T-helper 2 cell treated with Interferon-gamma antibody and Interleukin-4, amounts not matched to agents 5 μg/mL and 100 μg/mL, for 36 hours (primary cell): ENCODE measurements around the gene KANSL3.
A peak's percentile ranks its signal among the peaks of the same experiment; 100 is the strongest.
"Not testable (repeated sequence)": the region's sequence is repeated elsewhere in the genome, so short reads cannot be mapped to it uniquely, and the experiment has no call there.

Experiments
- DNase-seq: peaks from one replicate; pipeline ENCODE4 v3.0.0; 2021; ENCODE audit warnings: low spot score
- H3K27ac Mint-ChIP-seq: one replicate; pipeline ENCODE4 v1.8.0; 2021; ENCODE audit warnings: mild to moderate bottlenecking, mixed read lengths
- H3K27me3 Mint-ChIP-seq: one replicate; pipeline ENCODE4 v1.8.0; 2021; ENCODE audit warnings: low read depth, mixed read lengths
- H3K36me3 Mint-ChIP-seq: one replicate; pipeline ENCODE4 v1.8.0; 2021; ENCODE audit warnings: low read depth, mixed read lengths
- H3K4me1 Mint-ChIP-seq: one replicate; pipeline ENCODE4 v1.8.0; 2021; ENCODE audit warnings: low read depth, mixed read lengths
- H3K4me3 Mint-ChIP-seq: one replicate; pipeline ENCODE4 v1.8.0; 2022; ENCODE audit warnings: mild to moderate bottlenecking, moderate library complexity, mixed read lengths
- H3K9me3 Mint-ChIP-seq: one replicate; pipeline ENCODE4 v1.8.0; 2021; ENCODE audit warnings: mixed read lengths

KANSL3 gene

DNA sequence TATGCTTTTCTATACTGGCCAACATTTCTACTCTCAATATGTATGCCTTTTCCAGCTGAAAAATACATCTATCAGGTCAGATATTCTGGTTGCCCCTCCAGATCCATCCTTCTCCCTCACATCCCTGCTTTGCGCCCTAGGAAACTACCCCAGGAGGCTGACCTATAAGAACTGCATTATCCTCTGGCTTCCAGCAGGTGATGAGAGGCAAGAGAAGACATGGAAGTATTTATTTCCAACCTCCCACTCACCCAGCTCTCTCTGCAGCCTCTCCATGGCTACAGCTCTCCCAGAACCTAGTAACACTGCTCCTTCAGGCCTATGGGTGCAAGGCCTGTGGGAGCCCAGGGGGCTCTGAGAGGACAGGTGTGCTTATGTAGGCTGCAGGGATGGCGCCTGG, 58.7 kb downstream of the KANSL3 start:
- Mint-ChIP-seq H3K27ac (no peak overlapping the region), H3K9me3 (no peaks in the 10 kb centered on the region), H3K4me1 (no peaks in the 10 kb centered on the region), H3K36me3 (peaks cover 3% of the 10 kb centered on the region), H3K4me3 (no peak overlapping the region), H3K27me3 (peaks cover 2% of the 10 kb centered on the region)
- DNase-seq: no peak

DNA sequence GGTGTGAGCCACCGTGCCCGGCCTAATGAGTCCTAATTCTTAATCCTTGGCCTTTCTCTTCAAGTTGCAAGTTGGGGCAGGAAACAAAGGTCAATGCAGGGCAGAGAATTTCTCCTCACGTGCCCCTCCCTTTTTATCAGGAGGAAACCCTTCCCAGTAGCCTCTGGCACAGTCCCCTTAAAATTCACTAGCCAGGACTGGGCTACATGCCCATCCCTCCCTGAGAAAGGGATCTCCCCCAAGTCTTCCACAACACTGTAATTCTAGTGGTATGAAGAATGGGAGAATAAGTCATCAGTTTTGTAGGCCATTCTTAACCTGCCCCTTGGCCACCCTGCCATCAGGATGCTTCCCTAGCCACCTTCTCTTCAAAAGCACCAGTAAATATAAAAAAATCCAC, 59.4 kb downstream of the KANSL3 start:
- Mint-ChIP-seq H3K4me3 (no peak overlapping the region), H3K9me3 (no peaks in the 10 kb centered on the region), H3K36me3 (no peaks in the 10 kb centered on the region), H3K27ac (no peak overlapping the region), H3K4me1 (no peaks in the 10 kb centered on the region), H3K27me3 (peaks cover 2% of the 10 kb centered on the region)
- no peak for DNase-seq

DNA sequence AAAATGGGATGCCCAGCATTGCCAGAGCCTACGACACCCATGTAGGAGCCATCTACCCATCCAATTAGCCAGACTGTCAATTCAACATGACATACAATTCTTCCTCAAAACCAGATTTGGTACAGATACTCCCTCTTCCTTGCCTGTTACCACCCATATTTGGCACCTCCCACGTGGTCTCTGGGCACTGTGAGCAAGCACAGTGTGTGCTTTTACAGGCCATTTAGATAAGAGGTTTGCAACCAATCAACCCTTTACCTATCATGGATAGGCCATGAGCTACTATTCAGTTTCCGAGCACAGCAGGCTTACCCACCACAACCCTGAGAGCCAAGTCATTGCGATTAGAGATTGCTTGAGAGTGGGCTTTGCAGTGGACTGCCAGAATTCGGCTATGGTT, 60.6 kb downstream of the KANSL3 start:
- Mint-ChIP-seq H3K9me3 (no peaks in the 10 kb centered on the region), H3K27ac (no peak overlapping the region), H3K36me3 (no peaks in the 10 kb centered on the region), H3K27me3 (peaks cover 2% of the 10 kb centered on the region), H3K4me3 (no peak overlapping the region), H3K4me1 (no peaks in the 10 kb centered on the region)
- DNase-seq: no peak

DNA sequence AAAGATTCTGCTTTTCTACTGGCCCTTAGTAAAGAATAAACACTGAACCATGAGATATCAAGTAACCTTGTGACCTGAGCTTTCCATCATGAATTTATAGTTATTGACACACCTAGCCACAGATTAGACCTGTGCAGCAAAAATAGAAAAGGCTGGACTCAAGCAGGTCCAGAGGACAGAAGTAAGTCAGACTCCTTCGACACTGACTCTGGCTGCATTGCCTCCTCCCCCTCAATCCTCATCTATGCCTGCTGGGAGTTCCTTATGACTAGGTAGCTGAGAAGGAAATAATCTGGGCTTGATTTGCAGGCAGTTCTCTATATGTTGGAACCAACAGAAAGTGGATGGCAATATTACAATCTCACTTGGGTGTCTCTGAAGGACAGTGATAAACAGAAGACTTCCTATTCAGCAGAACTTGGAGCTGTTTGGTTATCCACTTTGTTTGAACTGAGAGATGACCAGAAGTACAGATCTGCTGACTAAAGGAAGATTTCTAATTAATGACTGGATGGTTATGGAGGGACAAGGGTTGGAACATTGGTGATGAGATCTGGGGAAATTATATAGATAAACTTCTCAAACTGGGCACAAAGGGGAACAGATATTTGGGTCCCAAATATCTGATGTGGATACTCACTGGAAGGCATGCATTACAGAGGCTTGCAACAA, 62.2 kb downstream of the KANSL3 start:
- Mint-ChIP-seq H3K27ac (no peak overlapping the region), H3K36me3 (no peaks in the 10 kb centered on the region), H3K27me3 (peaks cover 2% of the 10 kb centered on the region), H3K4me3 (no peak overlapping the region), H3K4me1 (no peaks in the 10 kb centered on the region), H3K9me3 (no peaks in the 10 kb centered on the region)
- DNase-seq: no peak

DNA sequence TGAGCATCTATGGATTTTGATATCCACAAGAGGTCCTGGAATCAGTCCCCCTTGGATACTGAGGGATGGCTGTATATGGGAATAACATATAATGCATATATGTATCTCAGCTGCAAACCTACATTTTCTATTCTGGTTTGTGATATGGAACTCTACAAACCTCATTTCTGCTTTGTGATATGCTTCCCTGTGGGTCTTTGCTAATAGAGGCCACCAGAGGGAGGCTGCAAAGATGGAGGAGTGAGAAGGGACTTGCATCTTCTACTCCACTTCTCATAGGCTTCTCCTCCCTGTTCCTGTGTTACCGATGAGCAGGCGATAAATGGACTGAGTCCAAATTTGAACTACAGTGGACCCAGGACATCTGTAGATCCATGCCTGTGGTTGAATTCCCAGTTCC, 63.7 kb downstream of the KANSL3 start:
- H3K9me3 Mint-ChIP-seq: no peaks in the 10 kb centered on the region
- no peak overlapping the region for H3K4me3 Mint-ChIP-seq
- no peaks in the 10 kb centered on the region for H3K4me1 Mint-ChIP-seq
- H3K27me3 Mint-ChIP-seq: peaks cover 2% of the 10 kb centered on the region
- H3K36me3 Mint-ChIP-seq: no peaks in the 10 kb centered on the region
- no peak overlapping the region for H3K27ac Mint-ChIP-seq
- no peak for DNase-seq

DNA sequence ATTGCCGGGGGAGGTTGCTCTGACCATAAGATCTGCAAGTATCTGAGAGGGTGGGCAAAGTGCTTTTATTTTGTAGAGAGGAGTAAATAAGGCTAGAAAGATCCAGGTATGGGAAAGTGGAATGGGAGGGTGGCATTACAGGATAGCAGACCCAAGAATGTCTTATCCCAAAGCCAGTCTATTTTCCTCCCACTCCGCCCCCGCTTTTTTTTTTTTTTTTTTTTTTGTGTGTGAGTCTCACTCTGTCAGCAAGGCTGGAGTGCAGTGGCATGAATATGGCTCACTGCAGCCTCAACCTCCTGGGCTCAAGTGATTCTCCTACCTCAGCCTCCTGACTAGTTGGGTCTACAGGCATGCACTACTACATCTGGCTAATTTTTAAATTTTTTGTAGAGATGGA, 70.0 kb downstream of the KANSL3 start:
- Mint-ChIP-seq H3K27me3 (peaks cover 5% of the 10 kb centered on the region), H3K36me3 (no peaks in the 10 kb centered on the region), H3K9me3 (no peaks in the 10 kb centered on the region), H3K4me3 (no peak overlapping the region), H3K4me1 (no peaks in the 10 kb centered on the region), H3K27ac (no peak overlapping the region)
- DNase-seq: no peak

DNA sequence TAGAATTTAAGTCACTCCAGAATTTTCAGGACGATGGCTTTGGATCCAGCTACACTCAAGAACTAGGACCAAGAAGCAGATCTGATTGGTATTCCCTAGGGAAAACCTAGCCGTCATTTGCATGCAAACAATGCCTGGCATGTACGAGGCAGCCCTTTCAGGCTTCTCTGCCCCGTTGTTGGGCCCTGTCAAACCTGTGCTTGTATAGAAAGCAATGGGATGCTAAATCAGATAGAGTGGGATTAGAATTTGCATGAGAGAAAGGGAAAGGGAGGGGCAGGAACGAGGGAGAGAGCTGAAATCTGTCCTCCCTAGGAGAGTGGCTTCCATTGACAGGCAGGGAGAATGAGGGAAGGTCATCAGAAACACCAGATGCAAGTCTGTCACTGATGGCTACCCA, 73.0 kb downstream of the KANSL3 start:
- no peak for DNase-seq
- no peak overlapping the region for H3K27ac Mint-ChIP-seq
- no peaks in the 10 kb centered on the region for H3K9me3 Mint-ChIP-seq
- H3K36me3 Mint-ChIP-seq: no peaks in the 10 kb centered on the region
- H3K4me1 Mint-ChIP-seq: no peaks in the 10 kb centered on the region
- no peak overlapping the region for H3K4me3 Mint-ChIP-seq
- H3K27me3 Mint-ChIP-seq: peaks cover 7% of the 10 kb centered on the region

DNA sequence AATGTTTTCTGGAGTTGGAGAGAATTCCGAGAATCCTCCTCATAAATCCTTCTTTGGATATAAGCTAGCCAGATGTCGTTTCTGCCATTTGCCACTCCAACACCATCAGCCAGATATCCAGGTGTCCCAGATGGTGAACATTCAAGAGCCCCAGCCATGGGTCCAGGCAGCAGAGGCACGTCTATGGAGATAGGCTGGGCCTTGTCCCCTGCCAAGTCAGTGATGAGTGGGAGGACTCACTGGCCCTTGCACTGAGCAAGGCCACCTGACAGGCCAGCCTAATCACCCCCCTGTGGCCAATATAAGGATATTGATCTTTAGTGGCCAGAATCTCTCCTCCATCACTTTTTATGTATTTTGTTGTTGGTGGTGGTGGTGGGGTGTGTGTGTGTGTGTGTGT, 73.5 kb downstream of the KANSL3 start:
- Mint-ChIP-seq H3K27ac (no peak overlapping the region), H3K27me3 (peaks cover 7% of the 10 kb centered on the region), H3K4me3 (no peak overlapping the region), H3K4me1 (no peaks in the 10 kb centered on the region), H3K36me3 (no peaks in the 10 kb centered on the region), H3K9me3 (no peaks in the 10 kb centered on the region)
- no peak for DNase-seq

DNA sequence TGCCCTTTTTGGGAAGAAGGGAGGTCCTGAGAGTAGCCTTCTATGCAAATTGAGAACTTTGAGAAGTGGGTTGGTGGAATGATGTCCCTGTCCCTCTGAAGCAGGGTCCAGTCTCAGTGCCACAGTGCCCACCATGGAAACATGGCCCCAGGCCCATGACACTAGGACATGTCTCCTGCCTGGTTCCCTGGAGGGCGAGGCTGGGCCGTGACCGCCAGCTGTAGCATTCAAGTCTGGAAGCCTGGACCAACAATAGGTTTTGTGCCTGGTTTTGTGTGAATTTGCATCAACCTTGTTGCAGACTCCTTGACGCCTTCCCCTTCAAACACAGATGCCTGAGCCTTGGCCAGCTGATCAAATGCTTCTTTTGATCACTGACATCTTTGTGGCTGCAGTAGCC, 74.1 kb downstream of the KANSL3 start:
- DNase-seq: no peak
- Mint-ChIP-seq H3K27me3 (peaks cover 7% of the 10 kb centered on the region), H3K4me3 (no peak overlapping the region), H3K4me1 (no peaks in the 10 kb centered on the region), H3K9me3 (no peaks in the 10 kb centered on the region), H3K36me3 (no peaks in the 10 kb centered on the region), H3K27ac (no peak overlapping the region)

DNA sequence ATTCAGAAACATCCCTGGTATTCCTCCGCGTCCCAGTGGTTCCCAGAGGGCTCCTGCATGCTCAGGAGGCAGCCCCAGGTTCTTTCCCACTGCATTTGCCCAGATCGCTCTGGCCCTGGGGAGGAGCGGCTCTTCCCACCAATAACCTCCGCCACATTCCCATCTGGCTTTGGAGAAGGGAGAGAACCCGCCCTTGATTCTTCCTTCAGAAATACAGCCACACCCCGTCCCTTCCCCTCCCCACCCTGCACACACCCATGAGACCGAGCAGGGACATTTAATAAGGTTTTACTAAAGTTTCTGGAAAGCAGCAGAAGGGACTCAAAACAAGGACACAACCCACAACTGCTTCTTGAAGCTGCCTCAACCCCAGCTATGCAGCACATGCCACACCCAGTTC, 79.6 kb downstream of the KANSL3 start:
- Mint-ChIP-seq H3K36me3 (no peaks in the 10 kb centered on the region), H3K4me3 (no peak overlapping the region), H3K27ac (no peak overlapping the region), H3K27me3 (peaks cover 2% of the 10 kb centered on the region), H3K9me3 (no peaks in the 10 kb centered on the region), H3K4me1 (peaks cover 4% of the 10 kb centered on the region)
- no peak for DNase-seq

DNA sequence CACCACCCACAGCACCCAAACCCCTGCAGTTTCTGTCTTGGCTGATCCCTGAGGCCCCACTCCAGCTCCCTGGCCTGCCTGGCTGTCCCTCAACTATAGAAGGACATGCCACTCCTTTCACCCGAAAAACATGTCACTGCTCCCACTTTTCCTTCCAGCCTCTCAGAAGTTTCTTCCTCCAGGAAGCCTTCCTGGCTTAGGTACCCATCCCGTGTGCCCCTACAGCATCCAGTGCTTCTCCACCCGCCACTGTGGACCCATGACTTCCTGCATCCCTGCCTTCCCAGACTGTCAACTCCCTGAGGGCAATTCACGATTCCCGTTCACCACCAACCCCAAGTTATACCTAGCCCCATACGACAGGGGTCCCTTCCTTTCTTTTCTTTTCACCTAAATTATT, 80.1 kb downstream of the KANSL3 start:
- Mint-ChIP-seq H3K4me1 (peaks cover 4% of the 10 kb centered on the region), H3K9me3 (no peaks in the 10 kb centered on the region), H3K27ac (no peak overlapping the region), H3K27me3 (peaks cover 2% of the 10 kb centered on the region), H3K4me3 (no peak overlapping the region), H3K36me3 (peaks cover 3% of the 10 kb centered on the region)
- DNase-seq: no peak

DNA sequence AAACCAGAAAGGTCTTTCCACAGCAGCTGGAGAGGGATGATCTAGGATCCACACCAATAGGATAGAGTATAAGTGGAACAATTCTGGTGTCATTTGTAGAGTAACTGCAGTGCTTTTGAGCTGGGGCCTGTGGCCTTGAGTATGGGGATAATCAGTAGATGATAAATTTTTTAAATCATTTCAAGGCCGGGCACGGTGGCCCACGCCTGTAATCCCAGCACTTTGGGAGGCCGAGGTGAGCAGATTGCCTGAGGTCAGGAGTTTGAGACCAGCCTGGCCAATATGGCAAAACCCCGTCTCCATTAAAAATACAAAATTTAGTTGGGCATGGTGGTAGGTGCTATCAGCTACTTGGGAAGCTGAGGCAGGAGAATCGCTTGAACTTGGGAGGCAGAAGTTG, 80.7 kb downstream of the KANSL3 start:
- not testable (repeated sequence) for H3K27ac Mint-ChIP-seq, H3K9me3 Mint-ChIP-seq, H3K4me1 Mint-ChIP-seq, H3K27me3 Mint-ChIP-seq, H3K4me3 Mint-ChIP-seq, DNase-seq, H3K36me3 Mint-ChIP-seq

DNA sequence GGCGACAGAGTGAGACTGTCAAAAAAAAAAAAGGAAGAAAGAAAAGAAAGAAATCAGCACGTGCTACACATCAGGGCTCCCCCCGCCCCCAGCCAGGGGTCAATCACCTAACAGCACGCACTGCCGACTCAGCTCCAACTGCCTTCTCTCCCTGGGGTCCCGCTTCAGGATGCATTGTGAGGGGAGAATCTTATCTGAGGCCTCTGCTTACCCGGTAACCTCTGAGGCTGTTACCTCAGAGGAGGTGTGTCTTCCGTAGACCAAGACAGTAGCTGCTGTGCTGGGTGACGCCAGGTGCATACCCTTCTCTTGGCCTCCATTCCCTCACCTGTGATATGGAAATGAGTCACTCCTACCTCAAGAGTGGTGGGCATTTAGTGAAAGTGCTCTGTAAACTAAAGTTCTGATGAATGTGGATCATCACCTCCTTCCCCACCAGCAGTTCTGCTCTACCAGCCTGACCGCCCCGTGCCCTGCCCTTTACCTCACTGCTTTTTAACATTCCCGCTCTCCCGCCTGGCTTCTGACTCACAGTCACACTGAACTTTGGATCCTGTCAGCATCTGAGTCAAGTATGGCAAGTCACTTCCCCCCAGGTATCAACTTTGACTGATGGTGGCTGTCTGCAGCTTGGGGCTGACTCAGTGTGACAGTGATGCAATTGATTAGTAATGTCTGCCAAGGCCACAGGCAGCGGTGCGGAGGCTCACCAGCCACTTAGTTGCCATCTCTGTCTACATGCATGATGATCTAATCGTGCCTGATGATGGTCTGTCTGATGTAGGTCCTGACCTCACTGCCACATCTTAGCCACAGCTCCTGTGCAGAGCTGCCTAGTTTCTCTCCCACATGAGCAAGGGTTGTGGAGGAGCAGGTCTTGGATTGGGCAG, 81.4 kb downstream of the KANSL3 start:
- DNase-seq: peak; percentile 54
- Mint-ChIP-seq H3K4me3 (no peak overlapping the region), H3K36me3 (peaks cover 6% of the 10 kb centered on the region), H3K9me3 (no peaks in the 10 kb centered on the region), H3K27me3 (no peaks in the 10 kb centered on the region), H3K4me1 (peaks cover 4% of the 10 kb centered on the region), H3K27ac (no peak overlapping the region)

DNA sequence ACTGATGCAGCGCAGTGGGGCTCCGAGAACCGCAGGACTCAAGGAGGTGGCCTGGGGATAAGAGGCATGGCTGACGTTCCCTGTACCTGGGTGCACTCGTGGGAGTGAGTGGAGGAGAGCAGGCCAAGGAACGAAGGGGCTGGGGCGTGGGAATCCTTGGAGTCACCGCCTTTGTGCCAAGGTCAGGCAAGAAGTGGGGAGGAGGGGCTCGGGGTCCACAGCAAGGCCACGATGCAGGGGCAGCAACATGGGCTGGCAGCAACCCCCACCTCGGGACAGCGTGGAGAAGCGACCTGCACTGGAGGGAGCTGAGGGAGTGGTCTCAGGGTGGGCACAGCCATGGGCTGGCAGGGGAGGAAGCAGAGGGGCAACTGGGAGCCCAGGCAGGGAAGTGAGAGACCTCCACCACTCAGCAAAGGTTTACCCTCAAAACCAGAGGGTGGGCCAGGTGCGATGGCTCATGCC, 82.9 kb downstream of the KANSL3 start:
- H3K9me3 Mint-ChIP-seq: no peaks in the 10 kb centered on the region
- H3K27me3 Mint-ChIP-seq: no peaks in the 10 kb centered on the region
- H3K36me3 Mint-ChIP-seq: peaks cover 6% of the 10 kb centered on the region
- no peak overlapping the region for H3K27ac Mint-ChIP-seq
- H3K4me3 Mint-ChIP-seq: no peak overlapping the region
- DNase-seq: no peak
- H3K4me1 Mint-ChIP-seq: peaks cover 4% of the 10 kb centered on the region
